GM18951 (cell line): Measurements from ENCODE around the gene GRAMD1A.
"Not testable (repeated sequence)": the region's sequence is repeated elsewhere in the genome, so short reads cannot be mapped to it uniquely, and the experiment has no call there.

Source experiments
- POLR2A ChIP-seq: IDR thresholded peaks from 4 replicates; pipeline ENCODE4 v1.6.1; 2011; ENCODE audit warnings: mild to moderate bottlenecking; ENCODE audit not compliant: insufficient read length, insufficient read depth; ENCODE audit errors: extremely low read depth
- in situ Hi-C: fragments of 300-500 bp; cut with MboI; formaldehyde crosslinking; loops from one replicate; pipeline ENCODE4 v1.12.0; 2022; ENCODE audit warnings: low sequenced_read_pairs, mixed read lengths, inconsistent platforms; ENCODE audit not compliant: unreplicated experiment

GRAMD1A gene

DNA sequence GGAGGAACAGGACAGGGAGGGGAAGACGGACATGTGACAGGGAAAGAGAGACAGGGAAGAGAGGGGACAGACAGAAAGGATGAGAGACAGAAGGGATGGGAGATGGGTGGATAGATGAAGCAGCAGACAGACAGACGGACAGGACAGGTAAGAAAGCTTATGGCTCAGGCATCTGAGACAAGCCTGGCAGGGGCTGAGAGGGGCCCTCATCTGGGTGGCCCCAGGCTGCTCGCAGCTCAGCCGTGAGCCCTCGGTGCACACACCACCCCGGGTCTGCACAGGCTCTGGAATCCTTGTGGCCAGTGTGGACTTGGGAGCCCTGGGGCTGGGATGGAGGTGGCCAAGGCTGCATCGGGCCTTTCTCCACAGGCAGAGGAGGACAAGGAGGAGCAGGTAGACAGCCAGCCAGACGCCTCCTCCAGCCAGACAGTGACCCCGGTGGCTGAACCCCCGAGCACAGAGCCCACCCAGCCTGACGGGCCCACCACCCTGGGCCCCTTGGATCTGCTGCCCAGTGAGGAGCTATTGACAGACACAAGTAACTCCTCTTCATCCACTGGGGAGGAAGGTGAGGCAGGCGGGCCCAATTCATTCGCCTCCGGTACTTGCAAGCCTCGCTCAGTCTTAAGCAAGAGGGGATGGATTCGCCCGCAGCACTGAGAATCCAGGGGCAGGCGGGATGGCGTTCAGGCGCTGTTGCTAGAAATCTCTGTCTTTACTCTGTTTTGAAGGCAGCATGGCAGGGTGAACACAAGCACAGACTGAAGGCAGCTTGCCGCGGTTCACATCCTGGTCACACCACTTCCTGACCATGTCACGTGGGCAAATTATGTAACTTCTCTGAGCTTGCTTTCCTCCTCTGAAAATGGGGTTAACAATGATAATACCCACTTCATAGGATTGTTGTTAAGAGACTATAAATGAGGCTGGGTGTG is 14.0 kb downstream of the GRAMD1A start:
- in situ Hi-C loops, result no loop called here
- TF ChIP-seq POLR2A, result no peak

DNA sequence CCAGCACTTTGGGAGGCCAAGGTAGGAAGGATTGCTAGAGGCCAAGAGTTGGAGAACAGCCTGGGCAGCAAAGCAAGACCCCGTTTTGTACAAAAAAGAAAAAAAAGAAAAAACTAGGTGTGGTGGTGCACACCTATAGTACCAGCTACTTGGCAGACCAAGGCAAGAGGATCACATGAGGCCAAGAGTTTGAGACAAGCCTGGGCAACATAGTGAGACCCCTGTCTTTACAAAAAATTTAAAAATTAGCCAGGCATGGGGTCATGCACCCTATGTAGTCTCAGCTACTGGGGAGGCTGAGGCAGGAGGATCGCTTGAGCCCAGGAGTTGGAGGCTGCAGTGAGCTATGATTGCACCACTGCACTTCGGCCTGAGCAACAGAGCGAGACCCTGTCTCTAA is 14.7 kb downstream of the GRAMD1A start:
- in situ Hi-C loops, result not testable (repeated sequence)

DNA sequence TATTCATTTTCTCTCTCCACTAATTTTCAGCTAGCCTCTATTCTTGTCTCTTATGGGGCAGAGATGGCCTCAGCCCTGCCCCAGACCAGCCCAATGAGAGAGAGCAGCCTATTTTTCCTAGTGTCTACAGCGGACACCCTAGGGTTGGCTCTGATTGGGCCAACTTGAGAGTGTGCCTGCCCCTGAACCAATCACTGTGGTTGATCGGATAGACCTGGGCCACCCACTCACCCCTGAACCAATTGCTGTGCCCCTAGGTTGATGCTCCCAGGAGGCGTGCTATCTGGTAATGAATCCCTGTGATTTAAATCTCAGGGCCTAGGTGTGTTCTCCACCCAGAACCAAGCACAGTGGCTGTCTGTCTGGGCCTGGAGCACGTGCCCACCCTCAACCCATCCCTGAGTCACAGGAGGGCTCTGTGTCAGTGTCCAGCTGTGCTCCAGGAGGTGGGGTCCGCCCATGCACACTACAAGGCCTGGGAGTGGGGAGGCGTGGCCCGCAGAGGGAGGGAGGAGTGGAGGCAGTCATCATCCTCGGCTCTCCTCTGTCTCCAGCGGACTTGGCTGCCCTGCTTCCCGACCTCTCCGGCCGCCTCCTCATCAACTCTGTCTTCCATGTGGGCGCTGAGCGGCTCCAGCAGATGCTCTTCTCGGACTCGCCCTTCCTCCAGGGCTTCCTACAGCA is 15.3 kb downstream of the GRAMD1A start:
- TF ChIP-seq POLR2A, result no peak
- in situ Hi-C loops, result no loop called here

DNA sequence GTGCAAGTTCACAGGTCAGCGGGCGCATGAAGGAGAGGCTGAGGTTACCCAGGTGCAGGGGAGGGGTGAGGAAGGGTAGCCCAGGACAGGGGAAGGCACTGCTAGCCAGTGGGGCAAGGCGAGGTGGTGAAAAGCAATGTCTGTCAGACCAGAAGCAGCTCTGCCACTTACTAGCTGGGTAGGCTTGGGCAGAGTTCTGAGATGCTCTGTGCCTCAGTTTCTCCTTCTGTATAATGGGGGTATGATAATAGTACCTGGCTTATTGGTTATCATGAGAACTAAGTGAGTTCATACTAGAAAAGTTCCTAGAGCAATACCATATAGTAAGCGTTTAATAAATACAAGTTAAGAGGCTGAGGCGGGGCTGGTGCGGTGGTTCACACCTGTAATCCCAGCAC is 15.8 kb downstream of the GRAMD1A start:
- no peak for TF ChIP-seq POLR2A
- in situ Hi-C loops, result no loop called here

DNA sequence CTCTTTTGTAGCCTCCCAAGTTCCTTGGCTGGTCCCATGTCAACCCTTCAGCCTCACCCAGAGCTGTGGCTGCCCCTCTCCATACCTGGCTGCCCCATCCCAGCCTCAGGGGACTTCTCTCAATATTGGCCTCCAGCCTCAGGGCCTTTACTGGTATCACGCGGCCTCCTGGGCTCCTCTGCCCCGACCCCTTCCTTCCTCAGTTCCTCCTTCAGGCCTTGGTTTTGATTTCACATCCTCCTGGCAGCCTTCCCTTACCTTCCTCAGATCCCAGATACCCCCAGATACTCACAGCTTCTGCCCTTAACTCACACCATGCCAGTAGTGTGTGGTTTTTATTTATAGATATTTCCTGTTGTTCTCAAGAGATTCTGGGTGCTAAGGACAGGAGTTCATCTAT is 17.4 kb downstream of the GRAMD1A start:
- in situ Hi-C loops, result no loop called here
- no peak for TF ChIP-seq POLR2A

DNA sequence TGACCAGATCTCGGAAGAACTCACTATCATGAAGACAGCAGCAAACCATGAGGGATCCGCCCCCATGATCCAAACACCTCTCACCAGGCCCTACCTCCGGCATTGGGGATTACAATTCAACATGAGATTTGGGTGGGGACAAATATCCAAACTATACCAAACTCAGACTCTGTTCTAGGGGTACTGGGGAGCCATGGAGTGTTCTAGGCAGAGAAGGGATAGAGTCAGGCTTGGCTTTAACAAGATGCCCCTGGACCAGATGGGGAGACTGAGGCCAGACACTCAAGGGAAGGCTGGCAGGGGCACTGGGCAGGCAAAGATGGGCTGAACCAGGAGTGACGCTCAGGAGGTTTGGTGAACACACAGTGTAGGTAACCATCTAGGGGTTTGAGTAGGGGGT is 18.3 kb downstream of the GRAMD1A start:
- TF ChIP-seq POLR2A, result no peak
- in situ Hi-C loops, result no loop called here

DNA sequence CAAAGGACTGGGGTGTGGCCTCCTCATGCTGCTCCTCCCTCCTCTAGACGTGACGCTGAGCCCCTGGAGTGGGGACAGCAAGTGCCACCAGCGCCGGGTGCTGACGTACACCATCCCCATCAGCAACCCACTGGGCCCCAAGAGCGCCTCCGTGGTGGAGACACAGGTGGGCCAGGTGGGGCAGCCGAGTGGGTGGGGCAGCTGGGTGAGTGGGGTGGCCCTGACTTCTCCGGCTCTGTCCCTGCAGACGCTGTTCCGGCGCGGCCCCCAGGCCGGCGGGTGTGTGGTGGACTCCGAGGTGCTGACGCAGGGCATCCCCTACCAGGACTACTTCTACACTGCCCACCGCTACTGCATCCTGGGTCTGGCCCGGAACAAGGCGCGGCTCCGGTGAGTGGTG is 19.0 kb downstream of the GRAMD1A start:
- in situ Hi-C loops, result no loop called here
- TF ChIP-seq POLR2A, result no peak

DNA sequence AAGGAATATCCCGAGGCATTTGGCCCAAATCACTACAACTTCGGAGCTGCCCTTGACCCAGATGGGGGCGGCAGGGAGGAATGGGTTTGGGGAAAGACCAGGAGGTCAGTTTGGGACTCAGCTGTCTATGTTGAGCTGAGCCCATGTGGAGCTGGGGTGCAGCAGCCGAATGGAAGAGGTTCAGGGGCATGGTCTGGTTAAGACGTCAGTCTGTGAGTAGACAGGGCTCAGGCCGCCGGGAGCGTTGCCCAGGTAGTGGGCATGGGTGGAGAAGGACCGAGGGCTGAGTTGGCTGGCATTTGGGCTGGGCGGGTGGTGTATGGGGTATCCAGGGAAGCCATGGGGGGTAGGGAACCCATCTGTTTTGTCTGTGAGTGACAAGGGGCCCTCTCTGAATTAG is 20.9 kb downstream of the GRAMD1A start:
- TF ChIP-seq POLR2A, result no peak
- in situ Hi-C loops, result no loop called here

DNA sequence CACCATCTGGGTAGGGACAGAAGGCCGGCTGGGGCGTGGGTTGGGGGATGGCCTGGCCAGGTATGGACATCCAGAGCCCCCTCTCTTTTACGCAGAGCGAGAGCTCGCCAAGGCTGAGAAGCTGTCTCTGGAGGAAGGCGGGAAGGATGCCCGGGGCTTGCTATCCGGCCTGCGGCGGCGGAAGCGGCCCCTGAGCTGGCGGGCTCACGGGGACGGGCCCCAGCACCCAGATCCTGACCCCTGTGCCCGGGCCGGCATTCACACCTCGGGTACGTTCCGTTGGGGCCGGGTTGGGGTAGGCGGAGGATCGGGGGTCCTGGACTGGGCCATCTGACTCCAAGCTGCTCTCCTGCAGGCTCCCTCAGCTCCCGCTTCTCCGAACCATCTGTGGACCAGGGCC is 21.5 kb downstream of the GRAMD1A start:
- TF ChIP-seq POLR2A, result no peak
- in situ Hi-C loops, result no loop called here

DNA sequence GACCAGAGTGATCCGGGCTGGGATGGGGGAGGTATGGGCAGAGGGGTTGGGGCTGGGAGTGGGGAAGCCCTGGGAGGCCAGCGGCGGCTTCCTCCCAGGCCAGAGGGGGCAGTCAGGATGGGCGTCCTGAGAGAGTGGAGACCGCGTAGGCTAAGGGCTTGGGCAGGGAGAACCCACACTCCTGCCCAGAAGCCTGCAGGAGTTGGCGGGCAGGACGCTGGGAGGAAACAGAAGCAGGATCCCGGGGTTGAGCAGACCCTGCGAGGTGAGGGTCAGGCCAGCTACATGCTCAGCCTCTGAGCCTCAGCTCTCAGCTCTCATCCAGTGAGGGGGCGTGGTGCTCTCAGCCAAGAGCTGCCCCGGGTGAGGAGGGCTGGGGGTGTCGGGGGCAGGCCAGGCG is 22.3 kb downstream of the GRAMD1A start:
- in situ Hi-C loops, result no loop called here
- no peak for TF ChIP-seq POLR2A

DNA sequence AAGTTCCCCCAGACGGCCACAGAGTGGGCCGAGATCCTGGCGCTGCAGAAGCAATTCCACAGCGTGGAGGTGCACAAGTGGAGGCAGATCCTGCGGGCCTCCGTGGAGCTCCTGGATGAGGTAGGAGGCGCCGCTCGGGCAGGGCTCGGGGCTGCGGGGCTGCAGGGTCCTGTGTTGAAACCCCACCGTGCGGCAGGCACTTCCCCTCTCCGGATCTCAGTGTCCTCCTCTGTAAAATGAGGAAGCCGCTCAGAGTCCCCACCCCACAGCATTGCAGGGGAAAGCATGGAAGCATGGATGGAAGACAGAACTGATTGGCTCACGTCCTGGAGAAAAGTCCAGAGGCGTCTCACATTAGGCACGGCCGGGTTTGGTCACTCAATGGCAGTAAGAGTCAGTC is 23.3 kb downstream of the GRAMD1A start:
- in situ Hi-C loops, result no loop called here

DNA sequence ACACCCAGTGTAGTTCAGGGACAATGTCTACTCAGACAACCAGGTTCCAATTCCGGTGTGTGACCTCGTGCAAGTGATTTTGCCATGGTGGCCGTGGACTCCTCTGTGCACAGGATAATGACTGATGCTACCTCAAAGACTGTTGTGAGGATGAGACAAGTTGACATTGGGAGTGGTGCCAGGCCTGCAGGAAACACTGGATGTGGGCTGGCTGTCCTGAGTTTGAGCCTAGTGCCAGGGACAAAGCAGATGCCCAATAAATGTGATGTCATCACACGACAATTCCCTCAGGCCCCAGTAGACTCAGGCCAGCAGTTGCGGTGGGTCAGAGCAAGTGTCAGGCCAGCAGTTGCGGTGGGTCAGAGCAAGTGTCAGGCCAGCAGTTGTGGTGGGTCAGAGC is 24.0 kb downstream of the GRAMD1A start:
- in situ Hi-C loops, result no loop called here
- no peak for TF ChIP-seq POLR2A

More for the DNA sequence above, 23.3 kb downstream of the GRAMD1A start:
- no peak for TF ChIP-seq POLR2A

DNA sequence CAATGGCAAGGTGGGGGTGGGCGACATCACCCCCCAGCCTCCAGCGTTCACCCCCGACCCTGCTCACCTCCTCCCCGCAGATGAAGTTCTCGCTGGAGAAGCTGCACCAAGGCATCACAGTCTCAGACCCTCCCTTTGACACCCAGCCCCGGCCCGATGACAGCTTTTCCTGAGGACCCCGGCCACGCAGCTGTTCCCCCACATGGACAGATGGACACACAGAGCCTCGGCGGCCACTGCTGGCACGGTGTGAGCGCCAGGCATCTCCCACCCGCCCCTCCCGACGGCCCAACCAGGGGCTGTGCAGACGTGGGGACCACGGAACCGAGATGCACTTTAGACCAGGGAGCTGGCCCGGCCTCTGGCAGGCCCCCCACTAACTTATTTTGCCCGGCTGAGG is 25.8 kb downstream of the GRAMD1A start:
- in situ Hi-C loops, result no loop called here
- TF ChIP-seq POLR2A, result no peak

DNA sequence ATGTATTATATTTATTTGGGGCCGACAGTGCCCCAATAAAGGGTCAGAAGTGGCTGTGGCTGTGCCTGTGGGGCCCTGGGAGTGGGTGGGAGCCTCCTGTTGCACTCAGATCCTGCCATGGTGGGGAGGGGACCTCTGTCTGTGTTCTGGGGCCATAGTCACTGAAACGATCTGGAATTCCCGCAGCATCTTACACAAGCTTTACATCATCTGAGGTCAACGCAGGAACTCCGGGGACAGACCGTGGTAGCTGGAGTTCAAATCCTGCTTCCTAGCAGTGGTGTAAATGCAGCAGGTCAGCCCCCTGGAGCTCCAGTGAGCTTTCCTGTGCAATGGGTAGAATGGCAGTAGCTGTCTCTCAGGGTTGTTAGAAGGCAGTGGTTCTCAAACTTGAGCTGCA is 26.3 kb downstream of the GRAMD1A start:
- no peak for TF ChIP-seq POLR2A
- in situ Hi-C loops, result no loop called here
